Activated T-helper 2 cell treated with anti-CD3 and anti-CD28 coated beads, Interferon-gamma antibody, Interleukin-2, Interleukin-4, amounts not matched to agents 10 μg/mL and 5 μg/mL and 100 μg/mL, durations not matched to agents 14 hours and 24 hours and 36 hours (primary cell): Measurements from ENCODE around the gene PALB2. TPM values are rescaled to one million over a fixed set of nuclear protein-coding genes. Genes with fewer than 3 reads are reported as not detected.
A peak's percentile ranks its signal among the peaks of the same experiment; 100 is the strongest.

ENCODE experiments used
- DNase-seq: peaks from one replicate; pipeline ENCODE4 v3.0.0; 2021; ENCODE audit warnings: low spot score
- H3K27ac Mint-ChIP-seq: one replicate; pipeline ENCODE4 v1.8.0; 2021; ENCODE audit warnings: mixed read lengths
- H3K27me3 Mint-ChIP-seq: one replicate; pipeline ENCODE4 v1.8.0; 2021; ENCODE audit warnings: low read depth, mixed read lengths
- H3K36me3 Mint-ChIP-seq: one replicate; pipeline ENCODE4 v1.8.0; 2021; ENCODE audit warnings: low read depth, mixed read lengths
- H3K4me1 Mint-ChIP-seq: one replicate; pipeline ENCODE4 v1.8.0; 2021; ENCODE audit warnings: low read depth, mixed read lengths
- H3K4me3 Mint-ChIP-seq: one replicate; pipeline ENCODE4 v1.8.0; 2021; ENCODE audit warnings: low read depth, mild to moderate bottlenecking, moderate library complexity, mixed read lengths
- H3K9me3 Mint-ChIP-seq: one replicate; pipeline ENCODE4 v1.8.0; 2021; ENCODE audit warnings: mixed read lengths
- intact Hi-C: fragments of 100-400 bp; cut with micrococcal nuclease; formaldehyde crosslinking; loops from one replicate; pipeline ENCODE4 v1.15.1; 2023
- total RNA-seq: library from RNA; stranded (reverse); gene quantifications from 2 replicates; pipeline ENCODE4 v1.2.3, GENCODE V29; 2022

Gene PALB2
- total RNA-seq, 1 donor from 2014 or later: 30.8 TPM

GRCh38 chr16:23571895-23572294, 69.2 kb downstream of the PALB2 start:
- H3K4me1 Mint-ChIP-seq: no peaks in the 10 kb centered on the region
- H3K4me3 Mint-ChIP-seq: no peak overlapping the region
- intact Hi-C loops: no loop called here
- H3K36me3 Mint-ChIP-seq: peaks cover 49% of the 10 kb centered on the region
- H3K27me3 Mint-ChIP-seq: no peaks in the 10 kb centered on the region
- H3K9me3 Mint-ChIP-seq: no peaks in the 10 kb centered on the region
- no peak overlapping the region for H3K27ac Mint-ChIP-seq
- no peak for DNase-seq

GRCh38 chr16:23570992-23571632, 70.0 kb downstream of the PALB2 start:
- peaks cover 55% of the 10 kb centered on the region for H3K36me3 Mint-ChIP-seq
- H3K4me1 Mint-ChIP-seq: no peaks in the 10 kb centered on the region
- no peaks in the 10 kb centered on the region for H3K27me3 Mint-ChIP-seq
- no peaks in the 10 kb centered on the region for H3K9me3 Mint-ChIP-seq
- intact Hi-C loops: no loop called here
- H3K4me3 Mint-ChIP-seq: no peak overlapping the region
- no peak for DNase-seq
- H3K27ac Mint-ChIP-seq: no peak overlapping the region

- no peak overlapping the region for H3K27ac Mint-ChIP-seq
- H3K4me3 Mint-ChIP-seq: no peak overlapping the region
- H3K36me3 Mint-ChIP-seq: peaks cover 80% of the 10 kb centered on the region
- H3K4me1 Mint-ChIP-seq: no peaks in the 10 kb centered on the region
- no peaks in the 10 kb centered on the region for H3K27me3 Mint-ChIP-seq
- no peak for DNase-seq
- intact Hi-C loops: no loop called here
- H3K9me3 Mint-ChIP-seq: no peaks in the 10 kb centered on the region
These were observed 73.5 kb downstream of the PALB2 start for GRCh38 chr16:23567602-23568001.

GRCh38 chr16:23566724-23567123, 74.4 kb downstream of the PALB2 start:
- H3K36me3 Mint-ChIP-seq: peaks cover 78% of the 10 kb centered on the region
- DNase-seq: no peak
- no peak overlapping the region for H3K27ac Mint-ChIP-seq
- intact Hi-C loops: no loop called here
- no peaks in the 10 kb centered on the region for H3K9me3 Mint-ChIP-seq
- no peaks in the 10 kb centered on the region for H3K4me1 Mint-ChIP-seq
- H3K27me3 Mint-ChIP-seq: no peaks in the 10 kb centered on the region
- H3K4me3 Mint-ChIP-seq: no peak overlapping the region

- Mint-ChIP-seq H3K4me1 (peaks cover 7% of the 10 kb centered on the region), H3K27ac (no peak overlapping the region), H3K36me3 (peaks cover 78% of the 10 kb centered on the region), H3K9me3 (no peaks in the 10 kb centered on the region), H3K4me3 (no peak overlapping the region), H3K27me3 (no peaks in the 10 kb centered on the region)
- intact Hi-C loops: no loop called here
- DNase-seq: no peak
These were observed 76.3 kb downstream of the PALB2 start for GRCh38 chr16:23564575-23565363.

GRCh38 chr16:23563186-23563585, 77.9 kb downstream of the PALB2 start:
- no peaks in the 10 kb centered on the region for H3K9me3 Mint-ChIP-seq
- no peak overlapping the region for H3K4me3 Mint-ChIP-seq
- intact Hi-C loops: no loop called here

GRCh38 chr16:23562505-23562904, 78.6 kb downstream of the PALB2 start:
- peaks cover 71% of the 10 kb centered on the region for H3K36me3 Mint-ChIP-seq
- H3K27me3 Mint-ChIP-seq: no peaks in the 10 kb centered on the region
- no peak for DNase-seq
- H3K4me3 Mint-ChIP-seq: no peak overlapping the region
- H3K9me3 Mint-ChIP-seq: no peaks in the 10 kb centered on the region
- H3K27ac Mint-ChIP-seq: no peak overlapping the region
- H3K4me1 Mint-ChIP-seq: peaks cover 17% of the 10 kb centered on the region
- intact Hi-C loops: no loop called here

More at GRCh38 chr16:23563186-23563585, 77.9 kb downstream of the PALB2 start:
- H3K27me3 Mint-ChIP-seq: no peaks in the 10 kb centered on the region
- peaks cover 78% of the 10 kb centered on the region for H3K36me3 Mint-ChIP-seq
- H3K4me1 Mint-ChIP-seq: peaks cover 17% of the 10 kb centered on the region
- no peak overlapping the region for H3K27ac Mint-ChIP-seq
- no peak for DNase-seq

- Mint-ChIP-seq H3K27me3 (no peaks in the 10 kb centered on the region), H3K9me3 (no peaks in the 10 kb centered on the region), H3K27ac (no peak overlapping the region), H3K36me3 (peaks cover 67% of the 10 kb centered on the region), H3K4me3 (no peak overlapping the region), H3K4me1 (peaks cover 17% of the 10 kb centered on the region)
- no peak for DNase-seq
- intact Hi-C loops: no loop called here
These were observed 79.5 kb downstream of the PALB2 start for GRCh38 chr16:23561586-23561985.

GRCh38 chr16:23557779-23558702, 83.1 kb downstream of the PALB2 start:
- peak overlapping the region; percentile 92 for H3K27ac Mint-ChIP-seq
- H3K9me3 Mint-ChIP-seq: no peaks in the 10 kb centered on the region
- intact Hi-C loops: loop anchor here (1.0 to 5.0 kb wide), 6 partner anchors 38 to 112 kb away; partner anchors contain the start of genes COG7, DCTN5, NDUFAB1 and PALB2
- no peak for DNase-seq
- no peaks in the 10 kb centered on the region for H3K27me3 Mint-ChIP-seq
- H3K36me3 Mint-ChIP-seq: peaks cover 39% of the 10 kb centered on the region
- peak overlapping the region; percentile 97 for H3K4me3 Mint-ChIP-seq
- peaks cover 19% of the 10 kb centered on the region for H3K4me1 Mint-ChIP-seq

- H3K27ac Mint-ChIP-seq: peak within 1 kb of the TSS; percentile 92
- peaks cover 31% of the 10 kb centered on the region for H3K36me3 Mint-ChIP-seq
- intact Hi-C loops: loop anchor here (1.0 to 5.0 kb wide), 6 partner anchors 39 to 113 kb away; partner anchors contain the start of genes COG7, DCTN5, NDUFAB1 and PALB2
- H3K27me3 Mint-ChIP-seq: no peaks in the 10 kb centered on the region
- peak; percentile 96 for DNase-seq
- H3K4me3 Mint-ChIP-seq: peak within 1 kb of the TSS; percentile 97
- peaks cover 19% of the 10 kb centered on the region for H3K4me1 Mint-ChIP-seq
- H3K9me3 Mint-ChIP-seq: no peaks in the 10 kb centered on the region
These were observed 84.0 kb downstream of the PALB2 start, which contains the start of the genes EARS2 and UBFD1 for GRCh38 chr16:23556881-23557778. Gene EARS2, minus strand, starts transcription at chr16:23557350. Its CDS starts 7 bp downstream, at chr16:23557343. Gene UBFD1, plus strand, starts transcription at chr16:23557727. Its CDS starts 16 bp downstream, at chr16:23557743.

- H3K4me3 Mint-ChIP-seq: no peak overlapping the region
These were observed 86.6 kb downstream of the PALB2 start for GRCh38 chr16:23554536-23554935.

More at GRCh38 chr16:23554536-23554935, 86.6 kb downstream of the PALB2 start:
- DNase-seq: no peak
- H3K36me3 Mint-ChIP-seq: peaks cover 26% of the 10 kb centered on the region
- intact Hi-C loops: no loop called here
- no peaks in the 10 kb centered on the region for H3K27me3 Mint-ChIP-seq
- H3K4me1 Mint-ChIP-seq: peaks cover 11% of the 10 kb centered on the region
- no peaks in the 10 kb centered on the region for H3K9me3 Mint-ChIP-seq
- no peak overlapping the region for H3K27ac Mint-ChIP-seq
